Measurements from ENCODE around the gene PSMB8.
A peak's percentile ranks its signal among the peaks of the same experiment; 100 is the strongest.

PSMB8 gene

GRCh38 chr6:32855467-32856174 is 11.8 kb upstream of the PSMB8 start:
- DNase-seq, result no peak

GRCh38 chr6:32854376-32855178 is 10.7 kb upstream of the PSMB8 start:
- peak; percentile 76 for DNase-seq

GRCh38 chr6:32853541-32854375 is 9.9 kb upstream of the PSMB8 start, which contains the start of the genes PSMB9 and TAP1:
TSS of gene PSMB9 (plus strand) at chr6:32854192. CDS start at chr6:32854230, 38 bp downstream.
TSS of gene TAP1 (minus strand) at chr6:32853704. CDS start at chr6:32853636, 68 bp downstream.
- peak; percentile 95 for DNase-seq

DNA sequence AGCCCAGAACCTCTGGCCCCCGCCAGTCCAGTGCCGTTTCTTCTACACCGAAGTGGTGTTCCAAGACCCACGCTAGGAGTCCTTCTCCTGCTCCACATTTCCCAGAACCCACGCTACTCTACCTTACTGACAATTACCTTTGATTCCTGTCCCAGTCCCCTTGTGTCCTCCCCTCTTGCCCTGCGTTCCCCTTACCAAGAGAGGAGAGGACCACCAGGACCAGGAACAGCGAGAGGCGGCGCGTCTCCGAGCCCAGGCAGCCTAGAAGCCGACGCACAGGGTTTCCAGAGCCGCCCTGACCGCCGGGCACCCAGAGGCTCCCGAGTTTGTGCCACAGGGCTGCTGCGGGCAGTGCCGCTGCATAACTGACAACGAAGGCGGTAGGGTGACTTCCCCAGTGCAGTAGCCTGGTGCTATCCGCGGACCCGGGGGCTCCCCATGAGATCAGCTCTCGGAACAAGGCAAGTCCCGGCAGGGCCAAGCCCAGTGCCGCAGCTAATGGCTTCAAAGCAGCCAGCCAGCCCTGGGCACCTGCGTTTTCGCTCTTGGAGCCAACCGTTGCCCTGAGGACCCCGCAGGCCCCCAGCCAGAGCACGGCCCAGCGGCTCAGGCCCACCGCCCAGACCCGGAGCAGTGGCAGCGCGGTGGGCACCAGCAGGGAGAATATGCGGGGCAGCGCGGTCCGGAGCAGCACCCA is 9.1 kb upstream of the PSMB8 start:
- peak; percentile 77 for DNase-seq

- DNase-seq, result peak; percentile 72
Measured at GRCh38 chr6:32852018-32852843, 8.4 kb upstream of the PSMB8 start.

DNA sequence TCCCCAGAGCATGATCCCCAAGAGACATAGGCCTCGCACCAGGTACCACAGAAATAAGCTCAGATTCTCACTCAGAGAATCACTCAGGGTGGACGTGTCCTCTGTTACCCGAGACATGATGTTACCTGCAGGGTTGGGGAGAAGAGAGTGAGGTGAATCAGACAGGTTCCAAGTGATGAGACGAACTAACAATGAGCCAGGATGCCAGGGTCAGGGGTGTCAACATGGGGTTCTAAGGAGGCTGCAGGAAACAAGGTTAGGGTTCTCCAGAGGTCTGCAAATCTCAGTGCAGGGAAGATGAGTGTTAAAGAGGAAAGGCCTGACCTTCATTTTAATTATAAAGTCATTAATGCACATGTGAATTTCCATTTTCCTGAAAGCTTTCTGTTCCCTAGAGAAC is 7.2 kb upstream of the PSMB8 start:
- no peak for DNase-seq

GRCh38 chr6:32849126-32849525 is 5.3 kb upstream of the PSMB8 start:
- peak; percentile 43 for DNase-seq

- DNase-seq, result peak; percentile 54
Measured at GRCh38 chr6:32847795-32848194, 3.9 kb upstream of the PSMB8 start.

DNA sequence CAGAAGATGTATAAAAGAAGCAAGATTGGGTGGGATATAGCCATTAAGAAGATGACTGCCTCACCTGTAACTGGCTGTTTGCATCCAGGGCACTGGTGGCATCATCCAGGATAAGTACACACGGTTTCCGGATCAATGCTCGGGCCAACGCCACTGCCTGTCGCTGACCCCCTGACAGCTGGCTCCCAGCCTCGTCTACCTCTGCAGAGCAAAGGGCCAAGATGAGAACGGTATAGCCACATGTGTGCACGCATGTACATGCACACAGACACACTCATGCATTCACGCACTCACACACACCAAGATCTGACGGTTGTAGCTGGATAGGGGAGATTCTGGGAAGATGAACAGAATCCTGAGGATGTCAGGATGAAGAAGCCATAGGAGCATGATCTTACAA is 3.2 kb upstream of the PSMB8 start:
- peak; percentile 49 for DNase-seq

DNA sequence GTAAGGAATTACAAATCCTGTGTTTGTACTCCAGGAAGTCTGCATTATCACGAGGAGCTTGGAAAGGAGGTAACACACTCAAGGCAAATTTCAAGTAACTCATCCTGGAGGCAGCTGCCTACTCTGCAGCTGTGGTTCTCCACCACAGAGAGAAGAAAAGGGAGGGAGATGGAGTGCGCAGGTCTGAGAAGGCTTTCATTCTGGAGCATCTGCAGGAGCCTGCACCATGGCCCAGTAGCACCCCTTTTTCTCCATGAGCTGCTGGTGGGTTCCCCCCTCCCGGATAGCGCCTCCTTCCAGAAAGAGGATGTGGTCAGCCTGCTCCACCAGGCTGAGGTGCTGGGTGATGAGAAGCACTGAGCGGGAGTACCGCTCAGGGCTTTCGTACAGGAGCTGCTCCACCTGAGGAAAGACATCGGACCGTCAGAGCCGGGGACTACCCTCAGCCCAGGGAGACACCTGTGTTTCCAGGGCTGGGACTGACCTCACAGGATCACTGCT is 1.6 kb upstream of the PSMB8 start:
- peak; percentile 75 for DNase-seq

DNA sequence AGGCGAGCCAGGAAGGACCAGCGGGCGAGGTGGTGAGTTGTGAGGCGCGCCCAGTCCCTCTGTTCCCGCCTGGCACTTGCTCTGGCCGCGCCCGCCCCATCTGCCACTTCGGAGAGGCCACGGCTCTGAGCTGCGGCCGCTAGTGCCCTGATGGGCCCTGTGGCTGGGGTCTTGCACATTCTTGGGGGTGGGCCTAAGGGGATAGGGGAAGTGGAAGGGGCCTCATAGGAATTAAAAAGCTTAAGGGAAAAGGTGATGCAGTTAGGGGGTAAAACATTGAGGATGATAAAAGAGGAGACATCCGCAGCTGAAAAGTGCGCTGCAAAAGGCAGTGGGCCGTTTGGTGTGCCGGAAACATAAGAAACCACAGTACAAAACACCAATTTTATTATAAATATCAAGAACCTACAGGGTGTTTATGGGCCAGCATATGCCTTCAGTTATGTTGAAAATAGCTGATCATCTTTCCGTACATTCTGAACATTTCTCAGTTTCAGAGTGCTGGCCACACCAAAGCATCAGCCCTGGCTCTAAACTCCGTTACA is 1.1 kb upstream of the PSMB8 start:
- no peak for DNase-seq

DNA sequence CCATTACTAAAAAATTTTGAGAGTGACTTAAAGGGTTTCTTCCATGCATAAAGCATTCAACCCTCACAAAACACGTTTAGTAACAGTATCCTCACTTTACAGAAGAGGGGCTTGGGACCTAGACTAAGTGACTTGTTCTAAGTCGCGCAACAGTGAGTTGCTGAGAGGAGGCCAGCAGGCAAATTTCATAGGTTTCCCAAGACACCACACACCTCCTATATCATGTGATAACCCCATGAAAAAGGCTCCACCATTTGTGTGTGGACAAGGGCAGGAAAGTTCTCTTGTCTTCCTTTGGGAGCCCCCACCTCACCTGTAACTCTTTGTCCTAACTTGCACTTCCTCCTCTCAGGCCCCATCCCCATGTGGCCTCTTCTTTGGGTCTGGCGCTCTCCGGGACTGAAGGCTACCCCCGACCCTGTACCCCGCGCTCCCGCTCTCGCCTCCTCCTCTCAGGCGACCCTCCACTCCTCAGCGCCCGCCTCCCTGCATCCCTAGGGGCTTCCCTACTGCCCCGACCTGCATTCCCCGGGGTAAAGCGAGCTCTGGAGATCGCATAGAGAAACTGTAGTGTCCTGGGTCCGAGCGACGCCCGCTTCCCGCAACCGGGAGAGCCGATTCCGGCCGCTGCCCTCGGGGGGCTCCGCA is 392 bp downstream of the PSMB8 start:
- DNase-seq, result no peak

GRCh38 chr6:32842690-32843089 is 1.2 kb downstream of the PSMB8 start:
- no peak for DNase-seq

DNA sequence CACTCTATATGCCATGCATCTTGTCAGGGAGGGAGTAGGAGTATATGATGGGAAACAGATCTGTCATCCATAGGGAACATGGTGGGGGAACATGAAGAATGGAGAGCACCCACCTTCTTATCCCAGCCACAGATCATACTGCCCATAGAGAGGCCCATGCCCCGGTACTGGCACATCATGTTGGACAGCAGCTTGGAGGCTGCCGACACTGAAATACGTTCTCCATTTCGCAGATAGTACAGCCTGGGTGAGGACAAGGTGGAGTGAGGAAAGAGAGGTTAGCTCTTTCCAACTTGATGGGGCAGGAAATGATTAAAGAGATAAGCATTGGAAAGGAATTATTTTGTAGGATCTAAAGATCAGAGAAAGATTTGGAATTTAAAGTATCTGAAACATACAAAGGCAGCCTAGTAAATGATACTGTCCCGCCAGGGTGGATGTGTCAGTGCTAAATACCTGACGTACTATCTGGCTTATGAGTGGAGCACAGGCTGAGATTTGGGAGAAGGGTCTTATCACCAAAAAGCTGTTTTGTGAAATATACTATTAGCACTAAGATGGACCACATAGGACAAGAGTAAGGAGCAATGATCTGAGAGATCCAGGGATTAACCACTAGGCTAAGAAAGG is 1.7 kb downstream of the PSMB8 start:
- DNase-seq, result no peak

DNA sequence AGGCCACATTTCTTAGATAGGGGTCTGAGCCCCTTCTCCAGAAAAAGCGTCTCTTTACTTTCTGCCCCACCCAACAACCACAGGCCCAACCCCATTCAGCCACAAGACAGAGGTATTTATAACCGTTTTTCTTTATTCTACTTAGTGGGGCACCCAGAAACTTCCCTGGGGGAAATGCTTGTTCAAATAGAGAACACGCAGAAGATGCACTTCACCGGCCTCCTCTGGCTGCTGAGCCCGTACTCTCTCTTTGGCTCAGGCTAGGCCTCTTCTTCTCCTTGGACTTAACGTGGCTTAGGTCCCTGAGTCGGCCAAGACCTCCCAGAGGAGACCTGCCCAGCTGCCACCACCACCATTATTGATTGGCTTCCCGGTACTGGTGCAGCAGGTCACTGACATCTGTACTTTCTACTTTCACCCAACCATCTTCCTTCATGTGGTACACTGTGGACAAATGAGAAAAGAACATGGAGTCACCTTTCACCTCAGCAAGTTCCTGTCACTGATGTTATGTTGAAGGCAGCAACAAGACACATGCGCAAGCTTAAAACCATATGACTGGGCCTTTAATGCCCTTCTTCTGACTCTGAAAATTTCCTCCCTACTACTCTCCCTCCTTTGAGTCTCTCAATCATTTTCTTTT is 3.1 kb downstream of the PSMB8 start:
- DNase-seq, result peak; percentile 66

- DNase-seq, result peak; percentile 53
Measured at GRCh38 chr6:32839356-32839755, 4.5 kb downstream of the PSMB8 start.

- peak; percentile 99 for DNase-seq
Measured at GRCh38 chr6:32838114-32838958, 5.5 kb downstream of the PSMB8 start, which contains the start of gene TAP2. TSS of gene TAP2 (minus strand) at chr6:32838739. CDS start at chr6:32838233, 506 bp downstream.

DNA sequence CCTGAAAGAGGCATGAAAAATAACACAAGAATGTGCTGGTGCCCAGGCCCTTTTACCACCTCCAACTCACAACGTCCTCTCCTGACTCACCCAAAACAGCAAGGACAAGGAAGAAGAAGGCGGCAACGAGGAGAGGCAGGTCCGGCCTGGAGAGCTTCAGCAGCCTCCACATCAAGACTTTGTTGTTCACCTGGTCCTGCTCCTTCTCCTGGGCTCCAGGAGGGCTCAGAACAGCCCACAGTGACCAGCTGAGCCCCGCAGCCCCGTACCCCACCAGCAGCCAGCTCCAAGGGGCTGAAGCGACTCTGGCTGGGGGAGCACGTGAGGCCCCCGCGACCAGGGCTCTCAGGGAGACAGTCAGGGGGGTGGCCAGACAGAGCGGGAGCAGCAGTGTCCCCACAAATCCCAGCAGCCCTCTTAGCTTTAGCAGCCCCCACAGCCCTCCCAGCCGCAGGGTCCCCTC is 6.2 kb downstream of the PSMB8 start:
- DNase-seq, result no peak
